ENCODE data around the gene ARHGAP45.

ARHGAP45 gene

GRCh38 chr19:1136201-1136600 lies 69.2 kb downstream of the ARHGAP45 start:
- DNase-seq (ENCODE audit: low read depth) = no peak
